RPMI7951 (cell line): ENCODE data around the gene PROM1. TPM values are rescaled to one million over a fixed set of nuclear protein-coding genes. Genes with fewer than 3 reads are reported as not detected.

ENCODE experiments used
- DNase-seq: peaks from one replicate; pipeline ENCODE4 v3.0.0-alpha.2; 2012; ENCODE audit warnings: low read depth
- total RNA-seq: library from RNA; depleted of rRNA; stranded (reverse); fragments of >200 nt; shearing (Covaris generic); gene quantifications from 2 replicates; pipeline ENCODE4 v1.2.3, GENCODE V29; 2014

The PROM1 gene
- total RNA-seq, 1 experiment from 2014 or later, result 0.12 TPM

GRCh38 chr4:16110661-16111290, 27.0 kb upstream of the PROM1 start:
- DNase-seq, result no peak

GRCh38 chr4:16110199-16110598, 26.4 kb upstream of the PROM1 start:
- no peak for DNase-seq

- DNase-seq, result no peak
These were observed 25.4 kb upstream of the PROM1 start for GRCh38 chr4:16109256-16109655.

GRCh38 chr4:16106956-16107355, 23.1 kb upstream of the PROM1 start:
- DNase-seq, result no peak

- no peak for DNase-seq
These were observed 20.7 kb upstream of the PROM1 start for GRCh38 chr4:16104520-16104919.

GRCh38 chr4:16102356-16102755, 18.5 kb upstream of the PROM1 start:
- no peak for DNase-seq

GRCh38 chr4:16100833-16101232, 17.0 kb upstream of the PROM1 start:
- no peak for DNase-seq

GRCh38 chr4:16092682-16093319, 9.0 kb upstream of the PROM1 start:
- no peak for DNase-seq

- DNase-seq, result no peak
These were observed 6.4 kb upstream of the PROM1 start for GRCh38 chr4:16090096-16090705.

- DNase-seq, result no peak
These were observed 5.3 kb upstream of the PROM1 start for GRCh38 chr4:16089156-16089555.

- DNase-seq, result no peak
These were observed 4.8 kb upstream of the PROM1 start for GRCh38 chr4:16088601-16089000.

GRCh38 chr4:16085822-16086221, 2.0 kb upstream of the PROM1 start:
- DNase-seq, result no peak

- no peak for DNase-seq
These were observed 1.2 kb downstream of the PROM1 start for GRCh38 chr4:16082426-16083240.

GRCh38 chr4:16082041-16082425, 1.8 kb downstream of the PROM1 start:
- DNase-seq, result no peak

GRCh38 chr4:16079046-16079445, 4.8 kb downstream of the PROM1 start:
- no peak for DNase-seq

- DNase-seq, result no peak
These were observed 5.5 kb downstream of the PROM1 start for GRCh38 chr4:16078195-16078760.

GRCh38 chr4:16077786-16078185, 6.0 kb downstream of the PROM1 start:
- no peak for DNase-seq

GRCh38 chr4:16075975-16076757, 7.7 kb downstream of the PROM1 start:
- no peak for DNase-seq

- no peak for DNase-seq
These were observed 8.8 kb downstream of the PROM1 start for GRCh38 chr4:16075061-16075460.

- no peak for DNase-seq
These were observed 11.7 kb downstream of the PROM1 start for GRCh38 chr4:16072168-16072567.

- no peak for DNase-seq
These were observed 13.6 kb downstream of the PROM1 start for GRCh38 chr4:16070203-16070602.
